GM21367 (cell line): Measurements from ENCODE around the gene FANCI.

Experiments
- ATAC-seq: cut with Tn5 transposase; IDR thresholded peaks from one replicate; pipeline ENCODE4 v1.9.1; 2021; ENCODE audit not compliant: unreplicated experiment

FANCI gene

DNA sequence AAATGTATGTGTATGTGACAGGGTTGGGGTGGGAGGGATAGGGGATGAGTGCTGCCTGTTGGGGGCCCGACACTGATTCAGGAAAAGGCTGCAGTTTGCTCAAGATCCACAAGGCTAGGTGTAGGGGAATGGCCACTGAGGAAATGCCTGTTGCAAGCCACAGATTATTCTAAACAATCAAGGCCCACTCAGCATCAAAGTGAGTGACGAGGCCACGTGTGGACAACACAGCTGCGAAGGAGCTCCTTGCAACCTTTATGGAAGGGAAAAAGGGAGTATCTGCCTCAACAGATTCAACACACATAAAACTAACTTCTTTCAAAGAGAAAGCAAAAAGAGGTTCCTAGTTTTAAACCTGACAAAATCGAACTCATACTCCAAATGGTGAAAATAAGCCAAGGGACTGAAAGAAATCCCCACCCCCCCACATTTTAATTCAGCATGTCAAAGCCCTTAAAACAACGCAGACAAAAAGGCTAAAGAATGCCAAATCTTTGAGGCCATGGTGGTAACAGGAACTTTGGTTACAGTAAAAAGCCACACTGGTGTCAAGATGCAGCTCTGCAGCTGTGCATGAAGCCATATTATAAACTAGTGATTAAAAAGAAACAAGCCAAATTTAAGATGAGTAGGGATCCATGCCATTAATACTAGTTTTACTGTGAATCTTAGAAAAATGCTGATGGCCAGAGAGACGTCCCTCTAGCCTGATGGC, 87.3 kb downstream of the FANCI start:
- ATAC-seq: no peak

GRCh38 chr15:89332446-89332845, 88.7 kb downstream of the FANCI start:
- no peak for ATAC-seq

DNA sequence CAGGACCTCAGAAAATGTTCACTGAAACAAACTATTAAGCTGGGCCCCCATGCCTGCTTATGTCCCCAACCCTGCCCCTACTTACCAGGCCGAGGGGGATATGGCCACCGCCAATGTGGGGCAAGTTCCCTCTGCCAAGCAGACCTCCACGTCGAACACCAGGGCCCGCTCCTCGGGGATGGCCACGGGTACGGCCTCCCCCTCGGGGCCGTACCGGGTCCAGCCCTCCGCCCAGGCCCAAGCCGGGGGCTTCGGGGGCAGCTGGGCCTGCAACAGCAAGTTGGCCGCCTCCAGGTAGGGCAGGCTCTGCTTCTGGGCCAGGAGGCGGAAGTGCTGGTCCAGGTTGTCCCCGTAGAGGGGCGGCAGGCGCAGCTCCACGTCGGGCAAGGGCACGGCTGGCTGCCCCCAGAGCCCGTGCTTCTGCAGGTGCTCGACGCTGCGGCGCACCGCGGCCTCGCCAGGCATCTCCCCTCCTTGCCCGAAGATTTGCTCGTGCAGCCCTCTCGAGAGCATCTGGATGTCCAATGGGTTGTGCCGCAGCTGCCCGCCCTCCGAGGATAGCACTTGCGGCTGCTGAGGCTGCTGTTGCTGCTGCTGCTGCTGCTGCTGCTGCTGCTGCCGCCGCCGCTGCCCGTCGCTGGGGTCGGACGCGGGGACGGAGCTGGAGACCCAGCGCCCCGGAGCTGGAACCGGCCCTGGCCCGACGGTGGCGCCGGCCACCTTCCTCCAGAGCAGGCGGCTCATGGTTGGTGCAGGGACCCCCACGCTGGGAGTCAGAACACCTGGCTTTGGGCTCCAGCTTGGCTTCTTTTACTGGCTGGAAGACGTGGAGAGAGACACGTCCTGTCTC, 89.5 kb downstream of the FANCI start:
- no peak for ATAC-seq

DNA sequence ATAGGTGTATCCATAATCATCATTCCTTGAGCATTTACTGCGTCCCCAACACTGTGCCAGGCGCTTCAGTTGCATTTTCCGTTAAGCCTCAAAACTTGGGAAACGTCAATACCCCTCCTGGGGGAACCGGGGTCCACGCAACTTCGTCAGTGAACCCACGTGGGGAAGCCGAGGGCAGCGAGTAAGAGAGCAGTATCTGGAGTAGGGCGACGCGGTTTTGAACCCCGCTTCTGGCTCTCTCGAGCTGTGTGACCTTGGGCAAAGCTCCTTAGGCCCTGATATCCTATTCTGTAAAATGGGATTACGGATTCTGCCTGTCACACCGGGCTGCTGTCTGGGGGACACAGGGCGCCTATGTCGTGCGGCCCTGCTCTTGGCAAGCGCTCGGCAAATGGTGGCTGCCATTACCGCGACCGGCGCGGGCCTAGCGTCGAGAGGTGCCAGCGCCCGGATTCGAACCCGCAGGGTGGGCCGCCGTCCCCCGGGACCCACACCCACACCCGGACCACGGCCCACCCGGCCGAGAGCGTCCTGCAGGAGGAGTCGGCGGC, 90.3 kb downstream of the FANCI start:
- ATAC-seq: no peak

GRCh38 chr15:89334510-89335297, 90.9 kb downstream of the FANCI start, which contains the start of gene POLG:
POLG (minus strand) TSS chr15:89334824; CDS start chr15:89333754, 1,070 bp downstream.
- ATAC-seq: peak; percentile 82

- peak; percentile 21 for ATAC-seq
These were observed 91.7 kb downstream of the FANCI start for GRCh38 chr15:89335298-89336041.

- ATAC-seq: no peak
These were observed 94.3 kb downstream of the FANCI start for GRCh38 chr15:89338036-89338435.

DNA sequence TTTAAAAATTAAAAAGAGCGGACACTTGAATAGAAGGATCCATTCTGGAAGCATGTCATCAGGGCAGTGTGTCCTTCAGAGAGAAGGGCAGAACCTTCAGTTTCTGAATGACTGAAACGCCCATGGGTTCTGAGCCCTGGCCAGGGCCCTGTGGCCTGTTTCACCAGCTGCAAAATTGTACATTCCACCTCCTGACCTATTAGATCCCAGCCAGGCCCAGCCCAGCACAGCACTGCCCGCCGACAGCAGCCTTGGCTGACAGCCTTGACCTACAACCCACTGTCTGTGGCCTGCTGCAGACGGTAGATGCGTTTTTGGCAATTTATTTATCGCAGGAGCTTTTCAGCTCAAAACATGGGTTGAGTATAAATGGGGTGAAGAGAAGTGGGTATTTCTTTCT, 96.8 kb downstream of the FANCI start:
- ATAC-seq: no peak

DNA sequence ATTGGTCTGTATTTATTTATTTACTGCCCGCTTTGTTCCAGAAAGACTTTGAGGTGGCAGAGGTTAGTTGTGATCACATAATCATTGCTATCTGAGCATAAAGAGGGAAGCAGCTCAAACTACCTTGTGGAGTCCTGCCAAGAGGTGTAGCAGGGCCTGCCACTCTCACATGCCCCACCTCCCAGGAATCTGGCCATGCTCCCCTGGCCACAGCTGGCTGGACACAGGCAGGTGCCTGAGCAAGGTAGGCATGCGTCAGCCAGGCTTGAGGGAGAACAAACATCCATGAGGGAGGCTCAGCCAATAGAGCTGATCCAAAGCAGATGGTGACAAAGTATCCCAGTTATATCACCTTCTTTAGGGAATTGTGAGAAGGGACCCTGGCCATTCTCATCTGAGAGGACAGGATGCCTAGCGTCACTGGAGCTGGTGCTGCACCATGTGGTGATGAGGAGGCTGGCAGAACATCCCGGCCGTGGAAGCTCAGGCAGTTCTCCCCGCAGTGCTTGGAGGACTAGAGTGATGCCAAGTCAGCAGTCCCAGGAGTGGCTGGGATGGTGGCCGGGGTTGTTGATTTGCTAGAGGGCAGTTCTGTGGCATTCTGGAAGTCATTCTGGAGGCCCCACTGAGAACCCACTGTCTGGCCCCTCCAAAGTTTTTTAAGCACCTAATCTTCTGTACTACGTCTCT, 97.7 kb downstream of the FANCI start:
- no peak for ATAC-seq

- no peak for ATAC-seq
These were observed 99.1 kb downstream of the FANCI start for GRCh38 chr15:89342840-89343239.

DNA sequence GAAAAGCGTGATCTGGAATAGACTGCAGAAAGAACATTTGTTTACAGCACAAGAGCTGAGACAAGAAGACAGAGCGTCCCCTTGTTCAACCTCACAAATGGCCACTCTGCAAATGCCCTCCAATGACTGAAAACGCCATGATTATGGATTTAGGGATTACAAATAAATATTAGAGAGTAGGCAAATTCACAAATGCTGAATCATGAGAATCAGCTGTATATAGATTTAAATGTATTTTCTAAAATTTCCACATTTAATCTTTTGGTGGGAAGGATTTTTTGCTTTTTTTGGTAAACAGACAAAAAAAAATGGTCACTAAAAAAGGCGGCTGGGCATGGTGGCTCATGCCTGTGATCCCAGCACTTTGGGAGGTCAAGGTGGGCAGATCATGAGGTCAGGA, 101.5 kb downstream of the FANCI start:
- ATAC-seq: no peak

DNA sequence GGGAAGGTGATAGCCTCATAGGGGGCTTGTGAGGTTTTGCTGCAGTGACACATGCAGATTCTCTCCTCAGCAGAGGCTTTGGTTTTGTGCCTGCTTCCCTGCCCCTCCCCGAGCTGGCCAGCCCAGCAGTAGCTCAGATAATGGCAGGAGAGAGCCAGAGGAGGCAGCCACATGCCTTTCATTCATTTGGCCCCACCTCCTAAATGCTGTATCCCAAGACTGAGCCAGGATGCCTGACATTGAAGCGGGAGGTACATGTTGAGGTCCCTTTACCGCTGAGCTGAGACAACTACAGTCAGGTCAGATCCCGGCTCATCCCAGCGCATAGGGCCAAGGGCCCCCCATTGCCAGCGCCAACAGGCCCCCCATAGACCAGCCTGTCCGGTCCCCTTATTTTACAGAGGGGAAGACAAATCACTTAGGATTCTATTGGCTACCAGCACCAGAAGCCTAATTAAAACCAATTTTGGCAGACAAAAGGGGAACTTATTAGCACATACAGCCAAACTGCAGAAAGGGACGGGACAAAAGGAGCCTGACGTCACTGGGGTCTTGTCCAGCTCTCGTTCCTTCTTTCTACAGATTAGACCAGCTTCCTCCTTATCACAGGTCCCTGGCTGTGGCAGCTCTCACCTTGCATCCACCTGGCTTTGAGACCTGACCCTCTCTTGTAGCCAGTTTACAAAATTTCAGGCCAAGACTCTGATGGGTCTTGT, 102.9 kb downstream of the FANCI start:
- ATAC-seq: no peak

GRCh38 chr15:89349206-89349558, 105.4 kb downstream of the FANCI start:
- ATAC-seq: no peak

DNA sequence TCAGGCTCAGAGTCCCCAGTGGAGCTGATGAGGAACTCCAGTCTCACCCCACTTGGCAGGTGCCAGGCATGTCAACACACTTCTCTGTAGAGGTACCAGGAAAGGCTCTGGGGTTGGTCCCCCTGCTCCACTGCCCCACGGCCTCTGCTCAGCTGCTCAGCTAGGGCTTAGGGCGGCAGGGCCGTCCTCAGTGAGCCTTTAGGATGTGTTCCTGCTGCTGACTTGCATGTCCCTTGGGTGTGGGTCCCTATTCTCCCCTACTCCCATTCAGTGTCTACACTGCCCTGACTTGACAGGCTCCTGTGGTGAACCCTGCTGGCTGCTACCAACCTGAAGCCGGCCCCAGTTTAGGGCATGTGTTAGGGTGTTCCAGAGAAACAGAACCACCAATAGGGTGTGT, 108.7 kb downstream of the FANCI start:
- ATAC-seq: no peak

GRCh38 chr15:89353991-89354390, 110.2 kb downstream of the FANCI start:
- no peak for ATAC-seq

DNA sequence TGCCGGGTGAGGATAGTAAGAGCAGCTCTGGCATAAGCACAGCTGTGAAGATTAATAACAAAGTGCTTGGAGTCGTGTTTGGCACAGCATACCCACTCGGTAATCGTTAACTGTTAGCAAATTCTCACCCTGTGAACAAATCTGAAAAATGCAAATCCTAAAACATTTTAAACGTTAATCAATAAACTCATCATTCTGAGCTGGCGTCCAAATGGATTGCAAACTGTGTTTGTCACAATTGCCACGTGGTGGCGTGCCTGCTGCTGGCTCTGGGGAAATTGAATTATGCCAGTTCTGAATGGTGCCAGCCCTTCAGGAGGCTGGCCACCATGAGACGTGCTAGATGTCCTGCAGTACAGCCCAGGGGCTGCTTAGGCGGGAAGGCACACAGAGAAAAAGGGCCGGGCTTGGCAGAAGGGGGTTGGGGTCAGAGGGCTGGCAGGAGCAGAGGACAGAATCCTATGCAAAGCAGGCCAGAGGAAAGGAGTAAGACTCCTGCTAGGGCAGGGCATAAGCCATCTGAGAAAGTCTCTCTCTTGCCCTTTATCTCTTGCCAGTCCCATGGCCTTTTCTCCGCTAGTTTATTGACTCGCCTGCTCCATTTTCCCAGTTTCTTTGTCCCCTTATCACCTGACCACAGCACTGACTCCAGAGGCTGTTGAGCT, 113.0 kb downstream of the FANCI start:
- ATAC-seq: no peak

- peak; percentile 82 for ATAC-seq
These were observed 114.6 kb downstream of the FANCI start for GRCh38 chr15:89358435-89358754.

DNA sequence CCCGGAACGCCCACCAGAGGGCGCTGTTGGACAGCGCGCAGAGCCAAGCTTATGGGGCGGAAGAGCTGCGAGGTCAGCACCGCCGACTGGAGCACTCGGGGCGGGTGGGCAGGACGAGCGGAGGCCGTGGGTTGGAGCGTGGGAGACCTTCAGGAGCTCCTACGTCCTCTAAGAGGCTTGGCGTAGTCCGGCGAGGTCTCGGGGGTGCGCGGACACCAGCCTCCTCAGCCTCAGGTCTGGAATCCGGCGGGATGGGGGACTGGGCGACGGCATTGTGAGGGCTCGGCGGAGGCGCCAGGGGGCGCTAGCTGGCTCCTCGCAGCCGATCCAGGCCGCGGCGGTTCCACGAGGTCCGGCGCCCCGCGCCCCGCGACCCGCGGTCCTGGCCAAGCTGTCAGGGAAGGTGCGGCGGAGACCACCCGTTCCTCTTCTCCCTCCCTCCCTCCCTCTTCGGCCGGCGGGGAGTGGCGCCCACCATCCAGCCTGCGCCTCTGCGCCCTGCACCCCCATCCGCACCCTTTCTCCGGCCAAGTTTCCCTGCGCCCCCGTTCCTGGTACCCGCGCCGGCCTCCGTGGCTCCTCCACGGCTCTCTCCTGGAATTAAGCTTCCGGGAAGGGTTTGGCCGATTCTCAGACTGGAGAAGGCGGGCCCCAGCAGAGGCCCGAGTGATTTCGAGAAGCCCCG, 115.1 kb downstream of the FANCI start:
- peak; percentile 56 for ATAC-seq
